ENCODE measurements around the gene EDDM13. TPM values are rescaled to one million over a fixed set of nuclear protein-coding genes. Genes with fewer than 3 reads are reported as not detected.

EDDM13 gene
- total RNA-seq, 2 experiments from 2014 or later: not detected

DNA sequence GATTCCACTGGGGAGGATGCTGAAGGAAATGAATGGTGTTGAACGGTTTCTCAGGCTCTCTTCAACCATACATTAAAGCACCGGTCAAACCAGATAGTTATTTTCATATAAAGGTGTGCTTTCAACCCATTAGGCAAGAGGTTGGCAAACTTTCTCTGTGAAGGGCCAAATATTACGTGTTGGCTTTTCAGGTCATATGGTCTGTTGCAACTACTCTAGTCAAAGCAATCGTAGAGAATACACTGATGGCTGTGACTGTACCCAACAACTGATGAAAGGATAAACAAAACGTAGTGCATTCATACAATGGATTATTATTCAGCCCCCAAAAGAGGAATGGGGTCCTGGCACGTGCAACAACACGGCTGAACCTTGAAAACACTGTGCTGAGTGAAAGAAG, 36.2 kb downstream of the EDDM13 start:
- Histone ChIP-seq H3K4me1 (ENCODE audit: insufficient read depth, low read length) (peaks cover 2% of the 10 kb centered on the region), H3K27ac (ENCODE audit: low read depth in 1 of 2, low read length in 2 of 2) (no peak overlapping the region), H3K9me3 (ENCODE audit: control insufficient read depth in 1 of 2, insufficient read depth in 1 of 2, low read length in 2 of 2) (no peaks in the 10 kb centered on the region), H3K27me3 (ENCODE audit: control insufficient read depth in 1 of 2, insufficient read depth in 2 of 2, low read length in 2 of 2) (no peaks in the 10 kb centered on the region), H3K4me3 (ENCODE audit: low read length) (no peak overlapping the region), H3K36me3 (ENCODE audit: insufficient read depth, low read length) (peaks cover 8% of the 10 kb centered on the region)
- H3K36me3 Mint-ChIP-seq (ENCODE audit: low read depth): peaks cover 38% of the 10 kb centered on the region
- ChIA-PET CTCF (no interaction called here), POLR2A (no interaction called here)
- no peak overlapping the region for H3K27ac Mint-ChIP-seq
- no peak for ATAC-seq (ENCODE audit: poor library complexity)
- DNase-seq: no peak
- H3K27me3 Mint-ChIP-seq: no peaks in the 10 kb centered on the region
- H3K4me1 Mint-ChIP-seq (ENCODE audit: low read depth): peaks cover 23% of the 10 kb centered on the region
- TF ChIP-seq, protein P1, sequence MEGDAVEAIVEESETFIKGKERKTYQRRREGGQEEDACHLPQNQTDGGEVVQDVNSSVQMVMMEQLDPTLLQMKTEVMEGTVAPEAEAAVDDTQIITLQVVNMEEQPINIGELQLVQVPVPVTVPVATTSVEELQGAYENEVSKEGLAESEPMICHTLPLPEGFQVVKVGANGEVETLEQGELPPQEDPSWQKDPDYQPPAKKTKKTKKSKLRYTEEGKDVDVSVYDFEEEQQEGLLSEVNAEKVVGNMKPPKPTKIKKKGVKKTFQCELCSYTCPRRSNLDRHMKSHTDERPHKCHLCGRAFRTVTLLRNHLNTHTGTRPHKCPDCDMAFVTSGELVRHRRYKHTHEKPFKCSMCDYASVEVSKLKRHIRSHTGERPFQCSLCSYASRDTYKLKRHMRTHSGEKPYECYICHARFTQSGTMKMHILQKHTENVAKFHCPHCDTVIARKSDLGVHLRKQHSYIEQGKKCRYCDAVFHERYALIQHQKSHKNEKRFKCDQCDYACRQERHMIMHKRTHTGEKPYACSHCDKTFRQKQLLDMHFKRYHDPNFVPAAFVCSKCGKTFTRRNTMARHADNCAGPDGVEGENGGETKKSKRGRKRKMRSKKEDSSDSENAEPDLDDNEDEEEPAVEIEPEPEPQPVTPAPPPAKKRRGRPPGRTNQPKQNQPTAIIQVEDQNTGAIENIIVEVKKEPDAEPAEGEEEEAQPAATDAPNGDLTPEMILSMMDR (IDR thresholded peaks at IDR 0.05): no peak
- H3K4me3 Mint-ChIP-seq: no peak overlapping the region
- no peaks in the 10 kb centered on the region for H3K9me3 Mint-ChIP-seq
- intact Hi-C loops (cut with DNase I, micrococcal nuclease): no loop called here

DNA sequence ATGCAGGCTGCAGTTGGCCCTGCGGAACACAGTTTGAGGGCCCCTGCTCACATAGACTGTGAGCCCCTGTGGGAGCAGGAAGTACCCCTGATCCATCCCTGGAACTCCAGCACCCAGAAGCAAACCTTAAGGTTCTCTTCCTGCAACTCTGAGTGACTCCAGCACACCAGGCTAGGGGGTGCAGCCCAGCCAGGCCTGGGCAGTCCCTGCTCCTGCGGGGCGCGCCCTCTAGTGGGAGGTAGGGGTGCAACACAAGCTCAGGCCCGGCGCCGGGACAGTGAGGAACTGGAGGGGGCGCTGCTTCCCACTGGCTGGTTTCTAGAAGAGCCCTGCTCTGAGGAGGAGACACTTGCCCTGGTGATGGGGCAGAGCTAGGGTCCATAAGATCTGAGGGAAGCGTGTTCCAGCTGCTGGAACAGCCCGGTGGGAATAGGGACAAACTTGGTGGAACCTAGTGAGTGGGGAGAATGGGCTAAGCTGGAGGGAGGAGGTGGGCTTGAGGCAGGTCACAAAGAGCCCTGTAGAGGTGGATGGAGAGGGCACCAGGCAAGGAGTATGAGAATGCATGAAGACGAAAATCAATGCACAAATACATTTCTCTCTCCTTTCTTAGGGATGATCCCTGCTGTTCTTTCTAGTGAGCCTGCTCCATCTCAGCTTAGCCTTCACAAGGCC, 37.1 kb downstream of the EDDM13 start:
- DNase-seq: peak; percentile 7 to 74 (median 36)
- peaks cover 6% of the 10 kb centered on the region for H3K4me1 ChIP-seq (ENCODE audit: insufficient read depth, low read length)
- ATAC-seq (ENCODE audit: poor library complexity): peak; percentile 41
- intact Hi-C loops (cut with DNase I, micrococcal nuclease): loop anchor here in 1 of 2 experiments (5.0 to 10.0 kb wide), 6 partner anchors 363 to 1845 kb away; partner anchors contain the start of genes EPN1, PPP6R1, ZNF329 and ZNF628
- no peaks in the 10 kb centered on the region for H3K9me3 ChIP-seq (ENCODE audit: control insufficient read depth in 1 of 2, insufficient read depth in 1 of 2, low read length in 2 of 2)
- CTCF ChIA-PET: interaction anchor here (0.6 to 1.2 kb wide), 6 partner anchors 18 to 194 kb away, joined by 3 to 5 read pairs (median 4); partner anchors contain the start of gene ZNF444
- Mint-ChIP-seq H3K4me3 (peak overlapping the region; percentile 51), H3K9me3 (no peaks in the 10 kb centered on the region), H3K27me3 (no peaks in the 10 kb centered on the region), H3K4me1 (ENCODE audit: low read depth) (peaks cover 28% of the 10 kb centered on the region), H3K27ac (peak overlapping the region; percentile 24), H3K36me3 (ENCODE audit: low read depth) (peaks cover 37% of the 10 kb centered on the region)
- no peak overlapping the region for H3K4me3 ChIP-seq (ENCODE audit: low read length)
- peaks cover 7% of the 10 kb centered on the region for H3K36me3 ChIP-seq (ENCODE audit: insufficient read depth, low read length)
- H3K27me3 ChIP-seq (ENCODE audit: control insufficient read depth in 1 of 2, insufficient read depth in 2 of 2, low read length in 2 of 2): no peaks in the 10 kb centered on the region
- POLR2A ChIA-PET: no interaction called here
- H3K27ac ChIP-seq (ENCODE audit: low read depth in 1 of 2, low read length in 2 of 2): no peak overlapping the region
- TF ChIP-seq, protein P1 (IDR thresholded peaks at IDR 0.05): peak; percentile 54

DNA sequence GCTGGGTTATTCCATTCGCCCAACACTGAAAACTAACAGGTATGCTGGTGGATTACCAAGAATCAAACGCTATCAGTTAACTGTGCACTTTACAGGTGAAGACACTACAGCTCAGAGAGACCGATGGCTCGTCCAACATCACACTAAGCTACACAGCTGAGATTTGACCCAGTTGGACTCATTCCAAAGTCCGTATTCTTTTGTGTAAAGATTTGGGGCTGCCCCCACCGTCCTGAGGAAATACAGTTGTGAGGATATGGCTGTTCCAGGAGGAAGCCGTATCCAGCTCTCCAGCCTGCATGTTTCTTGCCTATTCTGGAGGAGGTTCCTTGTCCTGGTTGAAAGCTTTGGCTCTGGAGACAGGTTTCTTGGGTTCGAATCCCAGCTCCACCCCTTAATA, 37.9 kb downstream of the EDDM13 start:
- H3K36me3 ChIP-seq (ENCODE audit: insufficient read depth, low read length): peaks cover 7% of the 10 kb centered on the region
- no peaks in the 10 kb centered on the region for H3K9me3 Mint-ChIP-seq
- ATAC-seq (ENCODE audit: poor library complexity): no peak

More for the DNA sequence above, 37.9 kb downstream of the EDDM13 start:
- no peak overlapping the region for H3K4me3 ChIP-seq (ENCODE audit: low read length)
- H3K4me1 Mint-ChIP-seq (ENCODE audit: low read depth): peaks cover 34% of the 10 kb centered on the region
- H3K9me3 ChIP-seq (ENCODE audit: control insufficient read depth in 1 of 2, insufficient read depth in 1 of 2, low read length in 2 of 2): no peaks in the 10 kb centered on the region
- DNase-seq: no peak
- POLR2A ChIA-PET: no interaction called here
- no peak overlapping the region for H3K4me3 Mint-ChIP-seq
- H3K4me1 ChIP-seq (ENCODE audit: insufficient read depth, low read length): peaks cover 9% of the 10 kb centered on the region
- TF ChIP-seq, protein P1 (IDR thresholded peaks at IDR 0.05): no peak
- CTCF ChIA-PET: interaction anchor here (1.2 kb wide), 1 partner anchor 170 kb away, joined by 4 read pairs; the partner anchor contains the start of gene ZNF444
- H3K27me3 ChIP-seq (ENCODE audit: control insufficient read depth in 1 of 2, insufficient read depth in 2 of 2, low read length in 2 of 2): no peaks in the 10 kb centered on the region
- intact Hi-C loops (cut with DNase I, micrococcal nuclease): loop anchor here in 1 of 2 experiments (5.0 to 10.0 kb wide), 6 partner anchors 362 to 1844 kb away; partner anchors contain the start of genes EPN1, PPP6R1, ZNF329 and ZNF628
- H3K27me3 Mint-ChIP-seq: no peaks in the 10 kb centered on the region
- H3K27ac ChIP-seq (ENCODE audit: low read depth in 1 of 2, low read length in 2 of 2): no peak overlapping the region
- H3K36me3 Mint-ChIP-seq (ENCODE audit: low read depth): peaks cover 35% of the 10 kb centered on the region
- H3K27ac Mint-ChIP-seq: no peak overlapping the region
